ENCODE data around the gene PCGF2.

The PCGF2 gene

DNA sequence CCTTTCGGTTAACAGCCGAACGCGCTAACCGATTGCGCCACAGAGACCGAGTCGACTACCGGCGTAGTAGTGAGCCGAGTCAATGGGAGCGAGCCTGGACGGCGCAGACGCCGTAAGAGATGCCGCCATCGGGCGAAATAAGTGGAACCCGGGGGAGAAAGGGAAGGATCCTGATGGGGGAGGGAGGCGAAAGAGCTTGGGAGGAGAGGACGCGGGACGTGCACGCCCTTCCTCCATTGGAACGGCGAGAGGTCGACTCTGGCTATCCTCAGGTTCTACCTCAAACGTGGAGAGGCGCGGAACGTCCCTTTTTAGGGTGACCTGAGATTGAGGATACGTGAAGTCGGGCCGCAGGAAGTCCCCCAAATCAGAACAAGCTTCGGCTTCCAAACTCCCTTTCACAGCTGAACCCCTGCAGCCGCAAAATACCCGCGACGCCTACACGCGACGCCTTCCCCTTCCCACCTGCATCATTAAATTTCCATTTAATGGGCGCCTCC, 3.7 kb upstream of the PCGF2 start (continued):
- TF ChIP-seq, protein P1, sequence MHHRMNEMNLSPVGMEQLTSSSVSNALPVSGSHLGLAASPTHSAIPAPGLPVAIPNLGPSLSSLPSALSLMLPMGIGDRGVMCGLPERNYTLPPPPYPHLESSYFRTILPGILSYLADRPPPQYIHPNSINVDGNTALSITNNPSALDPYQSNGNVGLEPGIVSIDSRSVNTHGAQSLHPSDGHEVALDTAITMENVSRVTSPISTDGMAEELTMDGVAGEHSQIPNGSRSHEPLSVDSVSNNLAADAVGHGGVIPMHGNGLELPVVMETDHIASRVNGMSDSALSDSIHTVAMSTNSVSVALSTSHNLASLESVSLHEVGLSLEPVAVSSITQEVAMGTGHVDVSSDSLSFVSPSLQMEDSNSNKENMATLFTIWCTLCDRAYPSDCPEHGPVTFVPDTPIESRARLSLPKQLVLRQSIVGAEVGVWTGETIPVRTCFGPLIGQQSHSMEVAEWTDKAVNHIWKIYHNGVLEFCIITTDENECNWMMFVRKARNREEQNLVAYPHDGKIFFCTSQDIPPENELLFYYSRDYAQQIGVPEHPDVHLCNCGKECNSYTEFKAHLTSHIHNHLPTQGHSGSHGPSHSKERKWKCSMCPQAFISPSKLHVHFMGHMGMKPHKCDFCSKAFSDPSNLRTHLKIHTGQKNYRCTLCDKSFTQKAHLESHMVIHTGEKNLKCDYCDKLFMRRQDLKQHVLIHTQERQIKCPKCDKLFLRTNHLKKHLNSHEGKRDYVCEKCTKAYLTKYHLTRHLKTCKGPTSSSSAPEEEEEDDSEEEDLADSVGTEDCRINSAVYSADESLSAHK (tag by site-specific recombination; IDR thresholded peaks at IDR 0.05): peak; percentile 49
- peak; percentile 61 for TF ChIP-seq GLIS1 (tag by site-specific recombination; IDR thresholded peaks at IDR 0.05)
- TF ChIP-seq, protein P2, sequence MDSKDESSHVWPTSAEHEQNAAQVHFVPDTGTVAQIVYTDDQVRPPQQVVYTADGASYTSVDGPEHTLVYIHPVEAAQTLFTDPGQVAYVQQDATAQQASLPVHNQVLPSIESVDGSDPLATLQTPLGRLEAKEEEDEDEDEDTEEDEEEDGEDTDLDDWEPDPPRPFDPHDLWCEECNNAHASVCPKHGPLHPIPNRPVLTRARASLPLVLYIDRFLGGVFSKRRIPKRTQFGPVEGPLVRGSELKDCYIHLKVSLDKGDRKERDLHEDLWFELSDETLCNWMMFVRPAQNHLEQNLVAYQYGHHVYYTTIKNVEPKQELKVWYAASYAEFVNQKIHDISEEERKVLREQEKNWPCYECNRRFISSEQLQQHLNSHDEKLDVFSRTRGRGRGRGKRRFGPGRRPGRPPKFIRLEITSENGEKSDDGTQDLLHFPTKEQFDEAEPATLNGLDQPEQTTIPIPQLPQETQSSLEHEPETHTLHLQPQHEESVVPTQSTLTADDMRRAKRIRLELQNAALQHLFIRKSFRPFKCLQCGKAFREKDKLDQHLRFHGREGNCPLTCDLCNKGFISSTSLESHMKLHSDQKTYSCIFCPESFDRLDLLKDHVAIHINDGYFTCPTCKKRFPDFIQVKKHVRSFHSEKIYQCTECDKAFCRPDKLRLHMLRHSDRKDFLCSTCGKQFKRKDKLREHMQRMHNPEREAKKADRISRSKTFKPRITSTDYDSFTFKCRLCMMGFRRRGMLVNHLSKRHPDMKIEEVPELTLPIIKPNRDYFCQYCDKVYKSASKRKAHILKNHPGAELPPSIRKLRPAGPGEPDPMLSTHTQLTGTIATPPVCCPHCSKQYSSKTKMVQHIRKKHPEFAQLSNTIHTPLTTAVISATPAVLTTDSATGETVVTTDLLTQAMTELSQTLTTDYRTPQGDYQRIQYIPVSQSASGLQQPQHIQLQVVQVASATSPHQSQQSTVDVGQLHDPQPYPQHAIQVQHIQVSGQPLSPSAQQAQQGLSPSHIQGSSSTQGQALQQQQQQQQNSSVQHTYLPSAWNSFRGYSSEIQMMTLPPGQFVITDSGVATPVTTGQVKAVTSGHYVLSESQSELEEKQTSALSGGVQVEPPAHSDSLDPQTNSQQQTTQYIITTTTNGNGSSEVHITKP (tag by site-specific recombination; IDR thresholded peaks at IDR 0.05): peak; percentile 88
- TF ChIP-seq TRIM28 (IDR thresholded peaks at IDR 0.05; ENCODE audit: borderline replicate concordance, low read length): no peak; the same call in 1 of the 2 replicates
- TF ChIP-seq GFI1B (tag by site-specific recombination; IDR thresholded peaks at IDR 0.05): peak; percentile 48; the same call in 1 of the 2 replicates
- peak; percentile 74; the same call in 1 of the 2 replicates for TF ChIP-seq GLIS2 (tag by site-specific recombination; IDR thresholded peaks at IDR 0.05)
- TF ChIP-seq ZNF292 (tag by site-specific recombination; IDR thresholded peaks at IDR 0.05; ENCODE audit: borderline replicate concordance, low read depth): no peak
- peak; percentile 58 for TF ChIP-seq SP2 (tag by site-specific recombination; IDR thresholded peaks at IDR 0.05)
- no peak; the same call in 1 of the 2 replicates for TF ChIP-seq REPIN1 (tag by site-specific recombination; IDR thresholded peaks at IDR 0.05; ENCODE audit: low read depth)
- TF ChIP-seq, protein P3, sequence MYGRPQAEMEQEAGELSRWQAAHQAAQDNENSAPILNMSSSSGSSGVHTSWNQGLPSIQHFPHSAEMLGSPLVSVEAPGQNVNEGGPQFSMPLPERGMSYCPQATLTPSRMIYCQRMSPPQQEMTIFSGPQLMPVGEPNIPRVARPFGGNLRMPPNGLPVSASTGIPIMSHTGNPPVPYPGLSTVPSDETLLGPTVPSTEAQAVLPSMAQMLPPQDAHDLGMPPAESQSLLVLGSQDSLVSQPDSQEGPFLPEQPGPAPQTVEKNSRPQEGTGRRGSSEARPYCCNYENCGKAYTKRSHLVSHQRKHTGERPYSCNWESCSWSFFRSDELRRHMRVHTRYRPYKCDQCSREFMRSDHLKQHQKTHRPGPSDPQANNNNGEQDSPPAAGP (tag by site-specific recombination; IDR thresholded peaks at IDR 0.05): peak; percentile 93; the same call in 1 of the 2 replicates
- TF ChIP-seq ZNF776 (tag by site-specific recombination; IDR thresholded peaks at IDR 0.05; ENCODE audit: borderline replicate concordance): no peak
- no peak for TF ChIP-seq GLI2 (tag by site-specific recombination; IDR thresholded peaks at IDR 0.05; ENCODE audit: borderline replicate concordance, low read depth)
- no peak for TF ChIP-seq ZNF830 (tag by site-specific recombination; IDR thresholded peaks at IDR 0.05; ENCODE audit: low read depth)
- 0 out of 2 replicates have a peak, but pooled peaks have one; percentile 61 for TF ChIP-seq ZNF24 (tag by site-specific recombination; IDR thresholded peaks at IDR 0.05)
- TF ChIP-seq, protein P4, sequence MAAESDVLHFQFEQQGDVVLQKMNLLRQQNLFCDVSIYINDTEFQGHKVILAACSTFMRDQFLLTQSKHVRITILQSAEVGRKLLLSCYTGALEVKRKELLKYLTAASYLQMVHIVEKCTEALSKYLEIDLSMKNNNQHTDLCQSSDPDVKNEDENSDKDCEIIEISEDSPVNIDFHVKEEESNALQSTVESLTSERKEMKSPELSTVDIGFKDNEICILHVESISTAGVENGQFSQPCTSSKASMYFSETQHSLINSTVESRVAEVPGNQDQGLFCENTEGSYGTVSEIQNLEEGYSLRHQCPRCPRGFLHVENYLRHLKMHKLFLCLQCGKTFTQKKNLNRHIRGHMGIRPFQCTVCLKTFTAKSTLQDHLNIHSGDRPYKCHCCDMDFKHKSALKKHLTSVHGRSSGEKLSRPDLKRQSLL (tag by site-specific recombination; IDR thresholded peaks at IDR 0.05): peak; percentile 50; the same call in 1 of the 2 replicates
- TF ChIP-seq, protein P5, sequence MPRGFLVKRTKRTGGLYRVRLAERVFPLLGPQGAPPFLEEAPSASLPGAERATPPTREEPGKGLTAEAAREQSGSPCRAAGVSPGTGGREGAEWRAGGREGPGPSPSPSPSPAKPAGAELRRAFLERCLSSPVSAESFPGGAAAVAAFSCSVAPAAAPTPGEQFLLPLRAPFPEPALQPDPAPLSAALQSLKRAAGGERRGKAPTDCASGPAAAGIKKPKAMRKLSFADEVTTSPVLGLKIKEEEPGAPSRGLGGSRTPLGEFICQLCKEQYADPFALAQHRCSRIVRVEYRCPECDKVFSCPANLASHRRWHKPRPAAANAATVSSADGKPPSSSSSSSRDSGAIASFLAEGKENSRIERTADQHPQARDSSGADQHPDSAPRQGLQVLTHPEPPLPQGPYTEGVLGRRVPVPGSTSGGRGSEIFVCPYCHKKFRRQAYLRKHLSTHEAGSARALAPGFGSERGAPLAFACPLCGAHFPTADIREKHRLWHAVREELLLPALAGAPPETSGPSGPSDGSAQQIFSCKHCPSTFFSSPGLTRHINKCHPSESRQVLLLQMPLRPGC (tag by site-specific recombination; IDR thresholded peaks at IDR 0.05): peak; percentile 0; the same call in 1 of the 2 replicates
- TF ChIP-seq SP7 (tag by site-specific recombination; IDR thresholded peaks at IDR 0.05): peak; percentile 87
- TF ChIP-seq ZNF707 (tag by site-specific recombination; IDR thresholded peaks at IDR 0.05): no peak
- TF ChIP-seq ZNF501 (tag by site-specific recombination; IDR thresholded peaks at IDR 0.05): peak; percentile 88
- TF ChIP-seq ZNF23 (tag by site-specific recombination; IDR thresholded peaks at IDR 0.05; ENCODE audit: borderline replicate concordance): no peak
- no peak for TF ChIP-seq ZNF785 (tag by site-specific recombination; IDR thresholded peaks at IDR 0.05)
- TF ChIP-seq YY1 (tag by site-specific recombination; IDR thresholded peaks at IDR 0.05): peak; percentile 80
- TF ChIP-seq KLF8 (tag by site-specific recombination; IDR thresholded peaks at IDR 0.05): peak; percentile 76
- TF ChIP-seq, protein P6, sequence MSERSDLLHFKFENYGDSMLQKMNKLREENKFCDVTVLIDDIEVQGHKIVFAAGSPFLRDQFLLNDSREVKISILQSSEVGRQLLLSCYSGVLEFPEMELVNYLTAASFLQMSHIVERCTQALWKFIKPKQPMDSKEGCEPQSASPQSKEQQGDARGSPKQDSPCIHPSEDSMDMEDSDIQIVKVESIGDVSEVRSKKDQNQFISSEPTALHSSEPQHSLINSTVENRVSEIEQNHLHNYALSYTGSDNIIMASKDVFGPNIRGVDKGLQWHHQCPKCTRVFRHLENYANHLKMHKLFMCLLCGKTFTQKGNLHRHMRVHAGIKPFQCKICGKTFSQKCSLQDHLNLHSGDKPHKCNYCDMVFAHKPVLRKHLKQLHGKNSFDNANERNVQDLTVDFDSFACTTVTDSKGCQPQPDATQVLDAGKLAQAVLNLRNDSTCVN (tag by site-specific recombination; optimal IDR thresholded peaks at IDR 0.05): peak; percentile 74
- TF ChIP-seq ZBTB7A (tag by site-specific recombination; IDR thresholded peaks at IDR 0.05; ENCODE audit: low read depth): peak; percentile 54; the same call in 1 of the 2 replicates
- TF ChIP-seq ZNF701 (tag by site-specific recombination; IDR thresholded peaks at IDR 0.05): peak; percentile 31; the same call in 1 of the 2 replicates
- TF ChIP-seq, protein P7, sequence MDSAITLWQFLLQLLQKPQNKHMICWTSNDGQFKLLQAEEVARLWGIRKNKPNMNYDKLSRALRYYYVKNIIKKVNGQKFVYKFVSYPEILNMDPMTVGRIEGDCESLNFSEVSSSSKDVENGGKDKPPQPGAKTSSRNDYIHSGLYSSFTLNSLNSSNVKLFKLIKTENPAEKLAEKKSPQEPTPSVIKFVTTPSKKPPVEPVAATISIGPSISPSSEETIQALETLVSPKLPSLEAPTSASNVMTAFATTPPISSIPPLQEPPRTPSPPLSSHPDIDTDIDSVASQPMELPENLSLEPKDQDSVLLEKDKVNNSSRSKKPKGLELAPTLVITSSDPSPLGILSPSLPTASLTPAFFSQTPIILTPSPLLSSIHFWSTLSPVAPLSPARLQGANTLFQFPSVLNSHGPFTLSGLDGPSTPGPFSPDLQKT (IDR thresholded peaks at IDR 0.05; ENCODE audit: borderline replicate concordance, low read depth, low read length): no peak
- no peak for TF ChIP-seq ZNF426 (tag by site-specific recombination; IDR thresholded peaks at IDR 0.05)
